Right ventricle myocardium inferior (tissue), 1 donor: ENCODE data around the gene EPHB2. TPM values are rescaled to one million over a fixed set of nuclear protein-coding genes. Genes with fewer than 3 reads are reported as not detected.
A peak's percentile ranks its signal among the peaks of the same experiment; 100 is the strongest.
"Not testable (repeated sequence)": the region's sequence is repeated elsewhere in the genome, so short reads cannot be mapped to it uniquely, and the experiment has no call there.

Source experiments
- ATAC-seq: fragments of 200-7000 bp; cut with Tn5 transposase; one replicate; pipeline ENCODE4 v1.9.1; 2020; ENCODE audit warnings: mild to moderate bottlenecking, moderate library complexity
- DNase-seq: peaks from one replicate; pipeline ENCODE4 v3.0.0; 2021; ENCODE audit errors: missing footprints
- intact Hi-C: fragments of 100-400 bp; cut with DNase I; formaldehyde crosslinking; loops from one replicate; pipeline ENCODE4 v1.11.0; 2022
- total RNA-seq: library from RNA; stranded (reverse); fragmentation: NEBNext Ultra II Directional; extraction: Animal tissue kit (Norgen Biotek cat#: 25700); gene quantifications from one replicate; pipeline ENCODE4 v1.2.1, GENCODE V29; 2021
- donor health status: DM: no; HTN: yes; CAD: no; lungs with severe emphysema.

The EPHB2 gene
- total RNA-seq, 1 donor from 2014 or later, result 3.5 TPM

DNA sequence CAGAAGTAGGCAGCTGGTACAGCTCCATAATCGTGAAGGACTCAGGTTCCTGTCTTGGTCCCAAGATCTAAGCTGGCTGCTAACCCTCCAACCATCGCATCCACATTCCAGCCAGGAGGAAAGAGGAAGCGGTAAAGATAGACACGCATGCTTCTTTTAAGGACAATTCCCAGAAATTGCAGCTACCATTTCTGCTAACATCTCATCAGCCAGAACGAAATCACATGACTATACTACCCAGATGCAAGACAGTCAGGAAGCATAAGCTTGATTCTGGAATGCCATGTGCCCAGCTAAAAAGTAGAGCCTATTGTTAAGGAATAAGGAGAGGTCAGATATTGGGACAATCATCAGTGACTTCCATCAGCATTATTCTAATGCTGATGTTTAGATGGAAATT is 110.4 kb downstream of the EPHB2 start:
- DNase-seq (no peak), ATAC-seq (no peak)
- intact Hi-C loops, result loop anchor here (5.0 kb wide), 1 partner anchor 66 kb away; no protein-coding TSS in a partner anchor

DNA sequence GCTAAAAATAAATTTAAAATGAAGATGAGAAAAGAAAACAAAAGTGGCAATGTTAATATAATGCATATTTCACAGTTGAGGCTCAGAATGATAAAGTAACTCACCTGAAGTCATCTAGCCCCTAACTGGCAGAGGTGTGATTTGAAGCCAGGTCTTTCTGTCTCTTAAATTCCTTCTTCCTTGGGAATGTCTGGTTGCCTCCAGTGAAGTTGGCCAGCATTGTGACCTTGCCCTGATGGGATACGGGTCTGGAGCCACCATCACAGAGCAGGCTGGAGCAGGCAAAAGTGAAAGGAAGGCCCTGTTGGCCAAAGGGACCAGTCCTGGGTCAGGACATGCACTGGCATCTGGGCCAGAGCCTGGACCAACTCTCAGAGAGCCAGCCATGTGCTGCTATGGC is 111.7 kb downstream of the EPHB2 start:
- DNase-seq (no peak), ATAC-seq (no peak)
- intact Hi-C loops, result loop anchor here (5.0 kb wide), 1 partner anchor 65 kb away; no protein-coding TSS in a partner anchor

DNA sequence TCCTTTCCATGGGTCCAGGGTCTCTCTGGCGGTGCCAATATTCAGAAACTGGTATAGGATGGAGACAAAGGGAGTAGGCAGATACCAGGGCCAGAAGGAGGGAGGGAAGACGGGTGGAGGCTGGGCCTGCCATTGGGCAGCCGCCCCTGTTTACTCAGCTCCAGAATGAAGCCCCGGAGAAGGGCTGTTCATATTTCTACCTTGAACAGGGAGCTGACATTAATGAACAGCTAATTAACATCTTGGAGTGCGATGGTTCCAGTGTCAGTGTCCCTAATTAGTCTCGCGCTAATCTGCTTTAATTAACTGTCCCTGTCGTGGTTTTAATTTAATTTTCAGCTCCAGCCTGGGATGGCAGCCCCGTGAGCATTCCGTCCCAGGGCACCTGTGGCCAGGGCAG is 113.8 kb downstream of the EPHB2 start:
- DNase-seq, result no peak
- no peak for ATAC-seq
- intact Hi-C loops, result loop anchor here (5.0 kb wide), 1 partner anchor 63 kb away; no protein-coding TSS in a partner anchor

DNA sequence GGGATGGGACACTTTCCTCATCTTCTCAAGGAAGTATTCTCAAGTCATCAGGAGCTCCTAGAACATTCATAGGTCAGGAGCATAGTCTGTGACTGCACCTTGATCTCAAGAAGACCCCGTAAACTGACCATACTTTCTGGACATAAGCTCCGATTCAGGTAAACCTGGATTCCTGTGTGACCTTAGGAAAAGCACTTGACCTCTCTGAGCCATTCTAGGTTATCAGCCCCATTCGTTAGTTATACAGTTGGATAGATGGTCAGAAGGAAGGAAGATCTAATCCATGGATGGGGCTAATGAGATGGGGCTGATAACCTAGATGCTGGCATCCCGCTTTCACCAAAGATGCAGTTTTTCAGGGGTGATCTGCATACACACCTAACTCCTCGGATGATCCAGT is 114.3 kb downstream of the EPHB2 start:
- DNase-seq (no peak), ATAC-seq (no peak)
- intact Hi-C loops, result loop anchor here (5.0 kb wide), 2 partner anchors 62 to 97 kb away; no protein-coding TSS in a partner anchor

DNA sequence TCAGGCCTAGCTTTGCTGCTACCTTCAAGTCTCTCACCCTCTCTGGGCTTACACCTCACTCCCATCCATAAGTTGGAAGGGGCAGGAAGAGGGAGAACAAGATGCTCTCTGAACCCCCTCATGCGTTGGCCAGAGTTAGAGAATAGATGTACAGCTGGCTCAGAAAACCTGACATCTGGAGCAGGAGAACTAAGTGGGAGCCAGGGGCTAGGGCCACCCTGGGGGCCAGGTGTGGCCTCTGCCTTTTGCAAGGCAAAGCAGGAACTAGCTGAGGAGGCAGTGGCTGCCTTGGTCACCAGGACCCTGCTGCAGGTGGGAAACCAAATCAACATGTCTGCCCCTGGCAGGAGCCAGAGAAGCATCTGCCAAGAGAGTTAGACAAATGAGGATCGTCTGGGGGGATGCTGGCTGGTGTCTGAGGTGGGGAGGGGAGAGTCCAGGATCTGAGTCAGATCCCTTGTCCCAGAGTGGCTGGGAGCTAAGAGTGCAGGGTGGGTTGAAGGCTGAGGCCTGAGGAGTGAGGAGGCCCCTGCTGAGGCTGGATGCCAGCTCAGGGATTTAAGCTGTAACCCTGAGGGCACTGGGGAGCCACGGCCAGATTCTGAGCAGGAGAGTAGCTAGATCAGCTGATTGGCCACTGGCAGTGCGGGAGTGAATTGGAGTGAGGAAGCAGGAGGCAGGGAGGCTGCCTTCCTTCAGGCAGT is 115.0 kb downstream of the EPHB2 start:
- DNase-seq (no peak), ATAC-seq (no peak)
- intact Hi-C loops, result loop anchor here (5.0 kb wide), 1 partner anchor 97 kb away; no protein-coding TSS in a partner anchor

DNA sequence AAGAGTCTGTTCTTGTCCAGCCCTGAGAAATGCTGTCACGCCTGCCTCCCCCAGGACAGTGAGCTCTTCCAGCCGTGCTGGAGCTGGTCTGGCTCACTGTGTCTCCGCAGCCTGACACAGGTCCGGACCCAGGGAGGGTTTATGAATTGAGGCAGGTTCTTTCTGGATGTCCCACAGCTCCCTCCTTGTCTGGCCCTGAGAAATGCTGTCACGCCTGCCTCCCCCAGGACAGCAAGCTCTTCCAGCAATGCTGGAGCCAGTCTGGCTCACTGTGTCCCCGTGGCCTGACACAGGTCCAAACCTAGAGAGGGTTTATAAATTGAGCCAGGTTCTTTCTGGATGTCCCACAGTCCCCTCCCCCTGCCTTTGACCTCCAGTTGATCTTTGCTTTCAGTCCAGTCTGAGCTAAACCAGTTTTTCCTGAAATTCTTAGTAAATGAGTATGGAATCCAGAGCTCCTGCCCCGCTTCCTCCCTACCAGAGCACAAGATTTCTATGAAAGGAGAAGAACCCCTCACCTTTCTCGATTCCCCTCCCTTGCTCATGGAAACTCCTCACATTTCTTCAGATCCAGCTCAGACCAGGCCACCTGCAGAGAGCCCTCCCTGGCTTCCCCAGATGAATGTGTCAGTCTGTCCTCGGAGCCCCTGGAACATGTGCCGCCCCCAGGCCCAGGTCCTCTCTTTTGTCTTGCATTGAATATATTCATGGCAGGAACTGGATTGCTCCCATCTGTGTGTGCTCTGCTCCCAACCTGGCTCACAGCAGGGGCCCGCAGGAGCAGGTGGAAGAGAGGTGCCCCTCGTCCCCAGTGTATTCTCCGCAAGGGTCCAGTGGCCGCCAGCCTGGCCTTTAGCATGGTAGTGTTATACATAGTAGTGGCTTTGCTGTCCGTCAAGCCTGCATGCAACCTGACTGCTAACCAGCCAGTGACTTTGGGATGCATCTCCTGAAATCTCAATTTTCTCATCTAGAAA is 116.3 kb downstream of the EPHB2 start:
- DNase-seq, result no peak
- intact Hi-C loops, result loop anchor here (5.0 kb wide), 1 partner anchor 95 kb away; no protein-coding TSS in a partner anchor
- peak; percentile 79 for ATAC-seq

DNA sequence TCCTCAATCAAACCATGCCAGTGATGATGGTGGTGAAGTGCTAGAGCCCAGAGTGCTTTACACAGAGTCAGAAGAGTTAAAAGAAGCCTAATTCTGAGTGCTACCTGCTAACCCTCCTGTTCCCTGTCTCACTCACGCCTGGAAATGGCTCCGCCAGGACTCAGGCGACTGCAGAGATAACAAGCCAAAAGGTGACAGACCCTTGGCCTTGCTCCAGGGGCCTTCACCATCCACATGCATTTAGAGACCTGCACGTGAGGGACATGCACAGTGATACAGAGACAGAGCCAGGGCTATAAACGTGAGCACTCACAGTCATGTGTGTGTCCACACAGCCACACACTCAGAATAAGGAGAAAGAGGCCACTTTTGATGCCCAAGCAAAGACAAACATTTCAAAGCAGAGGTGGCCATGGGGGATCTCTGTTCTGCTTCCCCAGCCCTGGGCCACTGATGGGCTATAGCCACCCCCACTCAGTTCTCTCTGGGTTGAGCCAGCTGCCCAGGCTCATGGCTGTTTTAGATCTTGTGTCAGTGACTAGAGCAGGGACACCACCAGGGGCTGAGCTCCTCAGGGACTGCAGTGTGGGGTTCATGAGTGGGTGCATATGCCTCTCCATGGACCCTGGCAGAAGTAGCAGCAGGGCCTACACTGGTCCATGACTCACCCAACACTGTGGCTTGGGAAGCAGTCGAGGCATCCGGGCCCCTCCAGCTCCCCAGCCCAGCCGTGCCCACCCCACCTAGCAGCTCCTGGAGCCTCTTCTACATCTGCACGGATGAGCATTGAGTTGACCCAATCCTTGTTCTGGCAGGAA is 117.2 kb downstream of the EPHB2 start:
- ATAC-seq, result peak; percentile 51
- intact Hi-C loops, result loop anchor here (5.0 kb wide), 1 partner anchor 94 kb away; no protein-coding TSS in a partner anchor
- DNase-seq, result no peak

DNA sequence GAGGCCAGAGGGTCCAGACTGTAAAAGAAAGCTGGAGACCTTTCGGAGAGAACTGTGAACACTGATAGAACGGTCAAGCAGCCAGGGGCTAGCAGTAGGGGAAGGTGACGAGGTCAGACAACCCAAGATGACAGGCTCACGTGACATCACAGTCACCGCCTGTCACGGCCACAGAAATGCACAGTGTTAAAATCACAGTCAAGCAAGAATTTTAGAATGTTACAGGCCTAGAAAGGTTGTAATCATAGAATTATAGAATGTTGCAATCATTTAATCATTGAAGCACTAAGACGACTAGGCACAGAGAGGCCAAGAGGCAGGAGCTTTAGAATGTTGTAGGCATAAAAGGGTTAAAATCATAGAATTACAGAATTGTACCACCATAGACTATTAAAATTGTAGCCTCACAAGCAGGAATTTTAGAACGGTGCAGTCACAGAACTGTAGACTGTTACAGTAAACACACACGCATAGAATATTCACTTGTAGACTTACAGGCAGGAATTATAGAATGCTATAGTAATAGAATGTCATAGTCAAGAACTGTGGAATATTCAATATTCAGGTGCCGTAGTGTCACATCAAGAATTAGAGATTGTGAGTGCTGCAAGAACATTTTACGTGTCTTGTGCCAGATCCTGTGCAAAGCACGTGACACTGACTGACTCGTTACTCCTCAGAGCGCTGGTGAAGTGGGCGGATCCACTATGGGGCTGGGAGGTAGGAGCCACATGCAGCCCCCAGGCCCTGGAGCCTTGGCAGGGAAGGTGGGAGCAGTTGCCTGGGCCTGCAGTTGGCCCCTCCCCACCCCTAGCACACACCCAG is 118.1 kb downstream of the EPHB2 start:
- DNase-seq, result no peak
- no peak for ATAC-seq
- intact Hi-C loops, result loop anchor here (5.0 kb wide), 1 partner anchor 94 kb away; no protein-coding TSS in a partner anchor

DNA sequence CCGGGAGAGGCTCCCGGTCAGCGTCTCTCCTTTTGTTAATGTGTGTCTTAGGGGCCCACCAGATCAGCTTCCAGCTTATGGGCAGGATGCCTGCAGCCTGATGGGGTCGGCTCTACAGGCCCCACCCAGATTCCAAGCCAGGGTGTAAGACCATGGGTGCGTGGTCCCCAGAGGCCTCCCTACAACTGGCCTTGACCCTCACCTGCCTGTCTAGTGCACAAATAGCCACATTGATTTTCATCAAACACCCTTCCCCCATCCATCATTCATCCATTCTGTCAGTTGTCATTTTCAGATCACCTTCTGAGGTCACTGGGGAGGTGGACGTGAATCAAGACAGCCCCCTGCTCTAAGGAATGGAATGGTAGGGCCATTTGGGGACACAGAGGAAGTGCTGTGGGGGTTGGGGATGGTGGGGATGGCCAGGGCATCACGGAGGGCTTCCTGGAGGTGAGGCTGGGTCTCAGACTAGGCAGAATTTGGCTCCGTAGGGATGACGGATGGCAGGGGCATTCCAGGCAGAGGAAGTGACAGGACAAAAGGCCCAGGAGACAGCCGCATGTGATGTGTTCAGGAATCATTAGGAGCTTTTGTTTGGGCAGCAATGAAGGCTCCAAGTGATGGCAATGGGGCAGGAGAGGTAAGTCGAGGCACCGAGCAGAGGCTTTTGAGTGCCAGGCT is 118.8 kb downstream of the EPHB2 start:
- no peak for DNase-seq

DNA sequence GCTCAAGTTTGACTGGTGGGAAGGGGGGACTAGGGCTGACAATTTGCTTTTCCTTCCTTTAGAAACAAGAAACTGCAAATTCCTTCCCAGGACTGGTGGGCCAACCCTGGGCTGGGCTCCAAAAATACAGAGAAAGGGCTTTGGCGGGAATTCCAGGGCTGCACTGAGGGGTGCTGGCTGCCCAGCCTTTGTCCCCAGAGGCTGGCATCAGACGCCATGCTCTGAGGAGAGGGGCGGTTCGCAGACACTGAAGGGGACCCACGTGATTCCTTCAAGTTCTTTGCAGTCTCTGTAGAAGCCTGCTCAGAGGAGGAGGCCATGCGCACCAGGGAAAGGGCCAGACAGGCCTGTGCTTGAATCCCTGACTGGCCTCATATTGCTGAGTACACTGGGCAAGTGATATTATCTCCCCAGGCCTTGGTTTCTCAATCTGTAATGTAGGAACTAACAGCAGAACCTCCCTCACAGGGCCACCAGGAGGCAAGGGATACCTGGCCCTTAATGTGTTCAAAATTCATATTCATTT is 119.5 kb downstream of the EPHB2 start:
- DNase-seq (no peak), ATAC-seq (no peak)
- intact Hi-C loops, result no loop called here

More for the DNA sequence above, 118.8 kb downstream of the EPHB2 start:
- no peak for ATAC-seq
- intact Hi-C loops, result loop anchor here (5.0 kb wide), 1 partner anchor 93 kb away; no protein-coding TSS in a partner anchor

DNA sequence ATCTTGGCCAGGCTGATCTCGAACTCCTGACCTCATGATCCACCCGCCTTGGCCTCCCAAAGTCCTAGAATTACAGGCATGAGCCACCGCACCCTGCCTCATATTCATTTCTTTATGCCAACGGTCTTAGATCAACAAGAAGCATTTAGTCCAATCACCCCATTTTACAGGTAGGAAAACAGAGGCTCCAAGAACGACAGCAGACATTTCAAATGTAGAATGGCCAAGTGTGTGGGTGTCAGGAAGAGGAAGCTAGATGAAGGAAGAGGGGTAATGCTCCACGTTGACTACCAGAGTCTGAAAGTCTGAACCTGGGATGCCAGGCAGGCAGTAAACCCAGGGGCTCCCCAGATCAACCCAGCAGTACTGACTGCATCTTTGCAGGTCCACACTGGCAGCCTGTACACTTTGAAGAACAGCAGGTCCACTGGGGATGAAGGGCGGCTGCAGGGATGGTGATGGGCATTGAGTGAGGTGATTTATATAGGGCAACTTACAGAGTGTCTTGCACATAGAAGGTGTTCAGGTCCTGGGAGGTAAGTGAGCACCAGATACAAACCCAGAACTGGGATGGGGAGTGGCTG is 120.2 kb downstream of the EPHB2 start:
- no peak for ATAC-seq
- intact Hi-C loops, result no loop called here
- no peak for DNase-seq

DNA sequence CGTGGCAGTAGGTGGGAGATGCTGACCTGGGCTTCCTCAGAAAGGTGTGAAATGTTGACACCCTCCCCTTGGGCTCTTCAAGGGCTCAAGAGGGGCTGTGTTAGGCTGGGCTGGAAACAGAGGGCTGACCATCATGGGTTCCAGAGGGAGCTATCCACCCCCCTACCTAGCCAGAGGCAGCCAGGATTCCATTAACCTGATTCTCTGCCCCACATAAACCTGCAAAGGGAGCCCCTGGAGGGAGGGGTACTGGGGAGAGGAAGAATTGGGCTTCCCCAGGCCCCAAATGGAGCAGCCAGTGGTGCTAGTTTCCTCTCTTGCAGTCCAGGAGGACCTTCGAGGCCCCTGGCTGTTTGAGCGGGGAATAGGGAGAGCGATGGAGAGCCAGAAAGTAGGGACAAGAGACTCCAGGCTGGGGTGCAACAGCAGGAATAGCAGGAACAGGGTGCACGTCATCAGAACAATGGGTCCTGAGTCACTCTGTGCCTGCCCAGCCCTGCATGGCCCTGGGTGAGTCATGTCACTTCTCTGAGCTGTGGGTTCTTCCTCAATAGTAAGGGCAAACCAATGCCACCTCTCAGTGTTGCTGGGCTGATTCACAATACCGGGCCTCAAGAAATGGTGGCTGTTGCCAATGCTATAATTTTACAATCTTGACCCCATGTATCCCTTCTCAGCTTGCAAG is 121.2 kb downstream of the EPHB2 start:
- ATAC-seq, result no peak
- no peak for DNase-seq
- intact Hi-C loops, result no loop called here

DNA sequence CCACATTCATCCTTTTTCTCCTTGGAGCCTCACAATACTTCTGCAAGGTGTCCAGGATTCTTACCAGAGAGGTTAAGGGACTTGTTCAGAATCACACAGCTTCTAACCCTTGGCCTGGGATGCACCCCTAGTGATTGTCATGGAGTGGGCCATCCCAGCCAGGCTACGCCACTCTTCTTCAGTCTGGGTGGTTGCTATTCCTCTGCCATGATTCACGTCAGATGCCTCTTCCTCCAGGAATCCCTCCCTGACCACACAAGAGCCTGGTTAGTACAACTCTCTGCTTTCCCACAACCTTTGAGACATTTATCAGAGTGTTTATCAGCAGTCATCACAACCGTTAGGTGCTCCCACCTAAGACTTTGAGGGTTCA is 121.8 kb downstream of the EPHB2 start:
- no peak for ATAC-seq
- DNase-seq, result no peak
- intact Hi-C loops, result no loop called here

DNA sequence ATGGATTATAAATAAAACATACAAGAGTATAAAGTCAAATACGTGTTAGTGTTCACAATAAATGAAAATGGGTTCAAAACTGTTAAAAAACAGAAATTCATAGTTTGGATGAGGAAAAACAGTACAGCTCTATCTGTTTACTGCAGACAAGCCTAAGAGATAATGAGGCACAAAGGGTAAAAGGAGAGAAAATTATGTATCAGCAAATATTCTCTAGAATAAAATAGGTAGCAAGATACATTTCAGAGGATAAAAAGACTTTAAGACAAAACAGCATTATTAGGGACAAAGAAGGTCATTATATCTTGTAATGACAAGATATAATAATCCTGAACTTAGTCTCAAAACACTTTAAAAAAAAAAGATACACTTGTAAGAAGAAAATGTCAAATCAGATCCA is 123.1 kb downstream of the EPHB2 start:
- DNase-seq (no peak), ATAC-seq (no peak)
- intact Hi-C loops, result no loop called here

DNA sequence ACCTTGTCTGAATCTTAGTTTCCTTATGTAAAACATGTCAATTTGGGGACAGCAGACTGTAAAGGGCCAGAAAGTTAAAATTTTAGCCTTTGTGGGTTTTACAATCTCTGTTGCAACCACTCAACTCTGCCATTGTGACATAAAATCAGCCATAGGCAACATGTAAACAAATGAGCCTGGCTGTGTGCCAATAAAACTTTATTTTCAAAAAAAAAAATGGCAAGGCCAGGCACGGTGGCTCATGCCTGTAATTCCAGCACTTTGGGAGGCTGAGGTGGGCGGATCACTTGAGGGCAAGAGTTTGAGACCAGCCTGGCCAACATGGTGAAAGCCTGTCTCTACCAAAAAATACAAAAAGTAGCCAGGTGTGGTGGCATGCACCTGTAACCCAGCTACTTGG is 123.8 kb downstream of the EPHB2 start:
- ATAC-seq, DNase-seq, intact Hi-C loops: not testable (repeated sequence)

DNA sequence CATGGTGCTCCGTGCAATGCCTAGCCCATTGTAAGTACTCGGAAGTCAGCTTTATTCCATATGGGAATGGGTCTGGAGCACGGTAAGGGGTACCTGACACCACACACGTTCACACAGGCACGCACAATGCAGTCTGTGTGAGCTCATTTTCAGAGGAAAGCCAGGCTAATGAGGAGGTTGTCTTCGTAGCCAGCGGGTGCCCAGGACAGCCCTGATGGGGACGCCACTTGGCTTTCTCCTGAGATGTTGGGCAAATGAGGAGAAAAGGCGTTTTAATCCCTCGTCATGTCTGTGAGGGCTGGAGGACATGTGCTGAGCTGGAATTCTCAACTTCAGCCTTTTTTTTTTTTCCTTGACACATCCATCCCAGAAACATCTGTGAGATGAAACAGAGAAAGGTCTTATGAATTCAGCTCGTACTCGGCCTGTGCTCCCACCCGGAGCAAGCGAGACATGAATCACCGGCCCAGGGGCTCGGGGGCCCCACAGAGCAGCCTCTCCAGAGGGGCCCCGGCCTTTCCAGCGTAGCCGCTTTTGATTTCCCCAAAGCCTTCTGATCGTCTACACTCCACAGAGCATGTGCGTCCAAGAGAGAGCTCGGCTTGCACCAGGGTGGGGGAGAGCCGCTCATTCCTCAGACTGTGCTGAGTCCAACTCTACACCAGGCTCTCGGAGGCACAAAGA is 125.1 kb downstream of the EPHB2 start:
- DNase-seq (no peak), ATAC-seq (no peak)
- intact Hi-C loops, result no loop called here
